GM23338 (cell line): Measurements from ENCODE around the gene ISX. TPM values are rescaled to one million over a fixed set of nuclear protein-coding genes. Genes with fewer than 3 reads are reported as not detected.
"Not testable (repeated sequence)": the region's sequence is repeated elsewhere in the genome, so short reads cannot be mapped to it uniquely, and the experiment has no call there.

Source experiments
- ATAC-seq: fragments of 200-7000 bp; cut with Tn5 transposase; 3 replicates; pipeline ENCODE4 v1.9.1; 2020
- DNase-seq: peaks from one replicate; pipeline ENCODE4 v3.0.0-alpha.2; 2015; ENCODE audit warnings: low spot score
- H2AFZ ChIP-seq: fragments of 200-600 bp; sonication (generic); 2 replicates; pipeline ENCODE4 v1.8.0; 2016; ENCODE audit warnings: antibody characterized with exemption, mild to moderate bottlenecking, moderate library complexity
- H3F3A ChIP-seq: fragments of 200-600 bp; sonication (generic); replicated peaks from 2 replicates; pipeline ENCODE4 v1.8.0; 2017; ENCODE audit warnings: antibody characterized with exemption, mixed run types, low read depth
- H3K27ac ChIP-seq: fragments of 200-600 bp; sonication (generic); 2 replicates; pipeline ENCODE4 v1.6.1; 2016; ENCODE audit warnings: low read depth
- H3K27me3 ChIP-seq: fragments of 200-600 bp; sonication (generic); 2 replicates; pipeline ENCODE4 v1.8.0; 2016; ENCODE audit warnings: mild to moderate bottlenecking, mixed run types, moderate library complexity; ENCODE audit not compliant: insufficient read depth
- H3K36me3 ChIP-seq: fragments of 200-600 bp; sonication (generic); 2 replicates; pipeline ENCODE4 v1.8.0; 2016; ENCODE audit warnings: mild to moderate bottlenecking; ENCODE audit not compliant: insufficient read depth
- H3K4me1 ChIP-seq: fragments of 200-600 bp; sonication (generic); 2 replicates; pipeline ENCODE4 v1.8.0; 2016; ENCODE audit warnings: mild to moderate bottlenecking, moderate library complexity; ENCODE audit not compliant: insufficient read depth
- H3K4me2 ChIP-seq: fragments of 200-600 bp; sonication (generic); 2 replicates; pipeline ENCODE4 v1.7.1; 2017; ENCODE audit warnings: mixed run types
- H3K4me3 ChIP-seq: fragments of 200-600 bp; sonication (generic); 2 replicates; pipeline ENCODE4 v1.6.1; 2016; ENCODE audit warnings: mixed run types
- H3K79me2 ChIP-seq: fragments of 200-600 bp; sonication (generic); replicated peaks from 2 replicates; pipeline ENCODE4 v1.8.0; 2017; ENCODE audit warnings: mild to moderate bottlenecking; ENCODE audit not compliant: insufficient read depth
- H3K9me2 ChIP-seq: fragments of 200-600 bp; sonication (generic); 2 replicates; pipeline ENCODE4 v1.8.0; 2017; ENCODE audit not compliant: insufficient read depth
- H4K20me1 ChIP-seq: fragments of 200-600 bp; sonication (generic); replicated peaks from 2 replicates; pipeline ENCODE4 v1.8.0; 2017; ENCODE audit warnings: mild to moderate bottlenecking; ENCODE audit not compliant: insufficient read depth
- H3K27ac Mint-ChIP-seq: 2 replicates; pipeline ENCODE4 v1.8.0; 2020; ENCODE audit warnings: inconsistent platforms, mild to moderate bottlenecking, moderate library complexity, mixed read lengths
- H3K27me3 Mint-ChIP-seq: 3 replicates; pipeline ENCODE4 v1.8.0; 2022; ENCODE audit warnings: low read depth, mild to moderate bottlenecking, moderate library complexity, mixed read lengths, inconsistent platforms; ENCODE audit not compliant: insufficient read depth, poor library complexity
- H3K36me3 Mint-ChIP-seq: 3 replicates; pipeline ENCODE4 v1.8.0; 2021; ENCODE audit warnings: low read depth, mild to moderate bottlenecking, inconsistent platforms, moderate library complexity, mixed read lengths
- H3K4me1 Mint-ChIP-seq: 3 replicates; pipeline ENCODE4 v1.8.0; 2020; ENCODE audit warnings: mild to moderate bottlenecking, inconsistent platforms, mixed read lengths
- H3K4me3 Mint-ChIP-seq: 3 replicates; pipeline ENCODE4 v1.8.0; 2021; ENCODE audit warnings: moderate library complexity, mild to moderate bottlenecking, inconsistent platforms, mixed read lengths
- H3K9me3 Mint-ChIP-seq: 3 replicates; pipeline ENCODE4 v1.8.0; 2020; ENCODE audit warnings: moderate library complexity, mild to moderate bottlenecking, inconsistent platforms, mixed read lengths
- EZH2phosphoT487 ChIP-seq: fragments of 200-600 bp; sonication (generic); IDR thresholded peaks from one replicate; pipeline ENCODE4 v1.8.1; 2018; ENCODE audit warnings: antibody characterized with exemption; ENCODE audit not compliant: unreplicated experiment
- JUNB ChIP-seq: IDR thresholded peaks from one replicate; pipeline ENCODE4 v1.6.1; 2016; ENCODE audit warnings: antibody characterized with exemption; ENCODE audit not compliant: unreplicated experiment
- POLR2AphosphoS5 ChIP-seq: IDR thresholded peaks from 2 replicates; pipeline ENCODE4 v1.6.1; 2016; ENCODE audit warnings: antibody characterized with exemption, low read depth
- STAT1 ChIP-seq: IDR thresholded peaks from one replicate; pipeline ENCODE4 v1.6.1; 2016; ENCODE audit warnings: antibody characterized with exemption; ENCODE audit not compliant: unreplicated experiment
- polyA plus RNA-seq: library from polyadenylated mRNA; unstranded; fragments of >200 nt; fragmentation: Nextera tagmentation; extraction: Ambion mirVana; gene quantifications from 2 replicates; pipeline ENCODE4 v1.2.1, GENCODE V29; 2016
- total RNA-seq: library from RNA; depleted of rRNA; stranded (reverse); fragments of >200 nt; shearing (Covaris generic); gene quantifications from 2 replicates; pipeline ENCODE4 v1.2.3, GENCODE V29; 2014
- TF ChIP-seq, protein P1 (sequence below): fragments of 250-450 bp; sonication (Bioruptor Pico); IDR thresholded peaks from 2 replicates; pipeline ENCODE4 v1.5.0; 2020; ENCODE audit warnings: mild to moderate bottlenecking, moderate library complexity

The ISX gene
- total and polyA plus RNA-seq, 2 experiments from 2014 or later: not detected

DNA sequence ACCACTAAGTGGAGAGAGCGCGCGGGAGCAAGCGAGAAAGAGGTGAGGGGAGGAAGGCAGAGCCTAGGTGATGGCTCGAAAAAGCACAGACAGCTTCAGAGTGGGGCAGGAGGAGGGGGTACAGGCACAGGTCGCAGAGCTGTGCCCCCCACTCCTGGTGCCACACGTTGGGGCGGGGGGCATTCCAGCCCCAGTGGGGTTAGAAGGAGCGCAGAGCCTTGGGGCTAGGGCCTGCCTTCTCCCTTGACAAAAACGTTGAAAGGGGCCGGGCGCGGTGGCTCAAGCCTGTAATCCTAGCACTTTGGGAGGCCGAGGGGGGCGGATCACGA, 41.6 kb upstream of the ISX start:
- Mint-ChIP-seq H3K9me3 (peaks cover 60% of the 10 kb centered on the region), H3K27ac (no peak overlapping the region), H3K4me1 (peaks cover 9% of the 10 kb centered on the region; the same call in 1 of the 3 replicates), H3K27me3 (peaks cover 8% of the 10 kb centered on the region), H3K36me3 (no peaks in the 10 kb centered on the region), H3K4me3 (peak overlapping the region; percentile 24; the same call in 1 of the 3 replicates)
- Histone ChIP-seq H3K4me2 (peak overlapping the region; percentile 72), H3K27ac (no peak overlapping the region), H4K20me1 (no peaks in the 10 kb centered on the region), H3K9me2 (peaks cover 3% of the 10 kb centered on the region; the same call in 1 of the 2 replicates), H3F3A (no peaks in the 10 kb centered on the region), H3K4me3 (peak overlapping the region; percentile 45), H3K79me2 (no peaks in the 10 kb centered on the region), H3K27me3 (no peaks in the 10 kb centered on the region), H3K4me1 (no peaks in the 10 kb centered on the region; the same call in 1 of the 2 replicates), H3K36me3 (no peaks in the 10 kb centered on the region), H2AFZ (peak overlapping the region; percentile 98; the same call in 1 of the 2 replicates)
- TF ChIP-seq, protein P1, sequence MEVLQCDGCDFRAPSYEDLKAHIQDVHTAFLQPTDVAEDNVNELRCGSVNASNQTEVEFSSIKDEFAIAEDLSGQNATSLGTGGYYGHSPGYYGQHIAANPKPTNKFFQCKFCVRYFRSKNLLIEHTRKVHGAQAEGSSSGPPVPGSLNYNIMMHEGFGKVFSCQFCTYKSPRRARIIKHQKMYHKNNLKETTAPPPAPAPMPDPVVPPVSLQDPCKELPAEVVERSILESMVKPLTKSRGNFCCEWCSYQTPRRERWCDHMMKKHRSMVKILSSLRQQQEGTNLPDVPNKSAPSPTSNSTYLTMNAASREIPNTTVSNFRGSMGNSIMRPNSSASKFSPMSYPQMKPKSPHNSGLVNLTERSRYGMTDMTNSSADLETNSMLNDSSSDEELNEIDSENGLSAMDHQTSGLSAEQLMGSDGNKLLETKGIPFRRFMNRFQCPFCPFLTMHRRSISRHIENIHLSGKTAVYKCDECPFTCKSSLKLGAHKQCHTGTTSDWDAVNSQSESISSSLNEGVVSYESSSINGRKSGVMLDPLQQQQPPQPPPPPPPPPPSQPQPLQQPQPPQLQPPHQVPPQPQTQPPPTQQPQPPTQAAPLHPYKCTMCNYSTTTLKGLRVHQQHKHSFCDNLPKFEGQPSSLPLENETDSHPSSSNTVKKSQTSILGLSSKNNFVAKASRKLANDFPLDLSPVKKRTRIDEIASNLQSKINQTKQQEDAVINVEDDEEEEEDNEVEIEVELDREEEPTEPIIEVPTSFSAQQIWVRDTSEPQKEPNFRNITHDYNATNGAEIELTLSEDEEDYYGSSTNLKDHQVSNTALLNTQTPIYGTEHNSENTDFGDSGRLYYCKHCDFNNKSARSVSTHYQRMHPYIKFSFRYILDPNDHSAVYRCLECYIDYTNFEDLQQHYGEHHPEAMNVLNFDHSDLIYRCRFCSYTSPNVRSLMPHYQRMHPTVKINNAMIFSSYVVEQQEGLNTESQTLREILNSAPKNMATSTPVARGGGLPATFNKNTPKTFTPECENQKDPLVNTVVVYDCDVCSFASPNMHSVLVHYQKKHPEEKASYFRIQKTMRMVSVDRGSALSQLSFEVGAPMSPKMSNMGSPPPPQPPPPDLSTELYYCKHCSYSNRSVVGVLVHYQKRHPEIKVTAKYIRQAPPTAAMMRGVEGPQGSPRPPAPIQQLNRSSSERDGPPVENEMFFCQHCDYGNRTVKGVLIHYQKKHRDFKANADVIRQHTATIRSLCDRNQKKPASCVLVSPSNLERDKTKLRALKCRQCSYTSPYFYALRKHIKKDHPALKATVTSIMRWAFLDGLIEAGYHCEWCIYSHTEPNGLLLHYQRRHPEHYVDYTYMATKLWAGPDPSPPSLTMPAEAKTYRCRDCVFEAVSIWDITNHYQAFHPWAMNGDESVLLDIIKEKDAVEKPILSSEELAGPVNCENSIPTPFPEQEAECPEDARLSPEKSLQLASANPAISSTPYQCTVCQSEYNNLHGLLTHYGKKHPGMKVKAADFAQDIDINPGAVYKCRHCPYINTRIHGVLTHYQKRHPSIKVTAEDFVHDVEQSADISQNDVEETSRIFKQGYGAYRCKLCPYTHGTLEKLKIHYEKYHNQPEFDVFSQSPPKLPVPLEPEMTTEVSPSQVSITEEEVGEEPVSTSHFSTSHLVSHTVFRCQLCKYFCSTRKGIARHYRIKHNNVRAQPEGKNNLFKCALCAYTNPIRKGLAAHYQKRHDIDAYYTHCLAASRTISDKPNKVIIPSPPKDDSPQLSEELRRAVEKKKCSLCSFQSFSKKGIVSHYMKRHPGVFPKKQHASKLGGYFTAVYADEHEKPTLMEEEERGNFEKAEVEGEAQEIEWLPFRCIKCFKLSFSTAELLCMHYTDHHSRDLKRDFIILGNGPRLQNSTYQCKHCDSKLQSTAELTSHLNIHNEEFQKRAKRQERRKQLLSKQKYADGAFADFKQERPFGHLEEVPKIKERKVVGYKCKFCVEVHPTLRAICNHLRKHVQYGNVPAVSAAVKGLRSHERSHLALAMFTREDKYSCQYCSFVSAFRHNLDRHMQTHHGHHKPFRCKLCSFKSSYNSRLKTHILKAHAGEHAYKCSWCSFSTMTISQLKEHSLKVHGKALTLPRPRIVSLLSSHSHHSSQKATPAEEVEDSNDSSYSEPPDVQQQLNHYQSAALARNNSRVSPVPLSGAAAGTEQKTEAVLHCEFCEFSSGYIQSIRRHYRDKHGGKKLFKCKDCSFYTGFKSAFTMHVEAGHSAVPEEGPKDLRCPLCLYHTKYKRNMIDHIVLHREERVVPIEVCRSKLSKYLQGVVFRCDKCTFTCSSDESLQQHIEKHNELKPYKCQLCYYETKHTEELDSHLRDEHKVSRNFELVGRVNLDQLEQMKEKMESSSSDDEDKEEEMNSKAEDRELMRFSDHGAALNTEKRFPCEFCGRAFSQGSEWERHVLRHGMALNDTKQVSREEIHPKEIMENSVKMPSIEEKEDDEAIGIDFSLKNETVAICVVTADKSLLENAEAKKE (CRISPR knock-in tag): no peak
- TF ChIP-seq EZH2phosphoT487: no peak
- no peak for TF ChIP-seq POLR2AphosphoS5
- no peak for TF ChIP-seq STAT1
- TF ChIP-seq JUNB: no peak
- DNase-seq: no peak
- ATAC-seq: peak; percentile 60

DNA sequence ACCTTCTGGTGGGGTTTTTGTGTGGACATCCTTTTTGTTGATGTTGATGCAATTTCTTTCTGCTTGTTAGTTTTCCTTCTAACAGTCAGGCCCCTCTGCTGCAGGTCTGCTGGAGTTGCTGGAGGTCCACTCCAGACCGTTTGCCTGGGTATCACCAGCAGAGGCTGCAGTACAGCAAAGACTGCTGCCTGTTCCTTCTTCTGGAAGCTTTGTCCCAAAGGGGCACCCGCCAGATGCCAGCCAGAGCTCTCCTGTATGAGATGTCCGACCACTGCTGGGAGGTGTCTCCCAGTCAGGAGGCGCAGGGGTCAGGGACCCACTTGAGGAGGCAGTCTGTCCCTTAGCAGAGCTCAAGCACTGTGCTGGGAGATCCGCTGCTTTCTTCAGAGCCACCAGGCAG, 35.8 kb upstream of the ISX start:
- H3K4me1 ChIP-seq, H3K4me2 ChIP-seq, H3K36me3 ChIP-seq, H3F3A ChIP-seq, H3K27me3 Mint-ChIP-seq, H3K27me3 ChIP-seq, H3K36me3 Mint-ChIP-seq, H3K4me3 Mint-ChIP-seq, H3K9me2 ChIP-seq, H3K27ac Mint-ChIP-seq, H3K79me2 ChIP-seq, H4K20me1 ChIP-seq, ATAC-seq, H3K4me3 ChIP-seq, H3K27ac ChIP-seq, H2AFZ ChIP-seq, DNase-seq, H3K4me1 Mint-ChIP-seq: not testable (repeated sequence)
- peaks cover 62% of the 10 kb centered on the region for H3K9me3 Mint-ChIP-seq
